Naive thymus-derived CD4-positive, alpha-beta T cell (primary cell): Measurements from ENCODE around the gene TCEAL4. TPM values are rescaled to one million over a fixed set of nuclear protein-coding genes. Genes with fewer than 3 reads are reported as not detected.

ENCODE experiments used
- ATAC-seq: fragments of 150-1000 bp; cut with Tn5 transposase; 2 replicates; pipeline ENCODE4 v1.10.0; 2021; ENCODE audit warnings: mild to moderate bottlenecking, moderate library complexity
- CTCF ChIA-PET: fragments of 350-600 bp; sonication (Branson Sonifier 250); formaldehyde crosslinking; loops from one replicate; lab custom pipeline; 2021; ENCODE audit warnings: antibody characterized with exemption; lab: Charles Lee
- POLR2A ChIA-PET: fragments of 350-600 bp; sonication (Branson Sonifier 250); formaldehyde crosslinking; loops from one replicate; lab custom pipeline; 2021; ENCODE audit warnings: antibody characterized with exemption, inconsistent platforms; lab: Charles Lee
- DNase-seq, 9 donors: peaks; one replicate each; pipeline versions ENCODE4 v3.0.0 to v3.0.0-alpha.2; 2020 to 2022; ENCODE audit warnings: mixed read lengths in 1 of 9
- H3K27ac ChIP-seq: one replicate; pipeline ENCODE4 v1.7.0; 2013; ENCODE audit warnings: mild to moderate bottlenecking, low read depth, low read length, moderate library complexity
- H3K27me3 ChIP-seq, 2 donors: one replicate each; pipeline ENCODE4 v1.7.0; 2013; ENCODE audit warnings: low read length in 2 of 2, mild to moderate bottlenecking in 2 of 2, moderate library complexity in 2 of 2; ENCODE audit not compliant: control insufficient read depth in 2 of 2, insufficient read depth in 2 of 2
- H3K36me3 ChIP-seq, 3 experiments: 1 replicate in 2 of 3; 2 replicates in 1 of 3; pipeline ENCODE4 v1.7.0; 2013; ENCODE audit warnings: low read length in 3 of 3, mild to moderate bottlenecking in 3 of 3, moderate library complexity in 1 of 3; ENCODE audit not compliant: insufficient read depth in 3 of 3, control insufficient read depth in 2 of 3
- H3K4me1 ChIP-seq, 2 donors: one replicate each; pipeline ENCODE4 v1.7.0; 2013; ENCODE audit warnings: low read length in 2 of 2, mild to moderate bottlenecking in 2 of 2, moderate library complexity in 1 of 2; ENCODE audit not compliant: control insufficient read depth in 2 of 2, insufficient read depth in 2 of 2
- H3K4me3 ChIP-seq: 2 replicates; pipeline ENCODE4 v1.7.0; 2013; ENCODE audit warnings: mild to moderate bottlenecking, low read length
- H3K9me3 ChIP-seq, 3 experiments: 1 replicate in 2 of 3; 2 replicates in 1 of 3; pipeline ENCODE4 v1.7.0; 2013; ENCODE audit warnings: low read length in 3 of 3; ENCODE audit not compliant: control insufficient read depth in 2 of 3
- H3K27ac Mint-ChIP-seq, 9 donors: one replicate each; pipeline ENCODE4 v1.8.0; 2020 to 2022; ENCODE audit warnings: mixed read lengths in 9 of 9, mild to moderate bottlenecking in 8 of 9, moderate library complexity in 5 of 9, inconsistent platforms in 2 of 9
- H3K27me3 Mint-ChIP-seq, 5 donors: one replicate each; pipeline ENCODE4 v1.8.0; 2021 to 2022; ENCODE audit warnings: mixed read lengths in 5 of 5, mild to moderate bottlenecking in 1 of 5
- H3K36me3 Mint-ChIP-seq, 5 donors: one replicate each; pipeline ENCODE4 v1.8.0; 2020 to 2022; ENCODE audit warnings: mixed read lengths in 5 of 5, mild to moderate bottlenecking in 3 of 5, inconsistent platforms in 1 of 5
- H3K4me1 Mint-ChIP-seq, 7 donors: one replicate each; pipeline ENCODE4 v1.8.0; 2020 to 2022; ENCODE audit warnings: mixed read lengths in 7 of 7, mild to moderate bottlenecking in 3 of 7, inconsistent platforms in 1 of 7
- H3K4me3 Mint-ChIP-seq, 10 donors: one replicate each; pipeline ENCODE4 v1.8.0; 2020 to 2022; ENCODE audit warnings: mild to moderate bottlenecking in 10 of 10, mixed read lengths in 10 of 10, moderate library complexity in 6 of 10, inconsistent platforms in 2 of 10
- H3K9me3 Mint-ChIP-seq, 11 donors: one replicate each; pipeline ENCODE4 v1.8.0; 2020 to 2022; ENCODE audit warnings: mixed read lengths in 11 of 11, mild to moderate bottlenecking in 4 of 11, inconsistent platforms in 1 of 11, moderate library complexity in 1 of 11
- intact Hi-C, 2 donors: fragments of 100-400 bp; cut with micrococcal nuclease; formaldehyde crosslinking; loops; one replicate each; pipeline ENCODE4 v1.15.1; 2023
- polyA plus RNA-seq, 2 donors: library from polyadenylated mRNA; unstranded; fragments of 300-500 nt; fragmentation: Illumina TruSeq; gene quantifications; one replicate each; pipeline ENCODE4 v1.2.3, GENCODE V29; 2021
- total RNA-seq, 6 experiments: library from RNA in 5 of 6; stranded (reverse) in 5 of 6; gene quantifications; 1 replicate in 5 of 6; 2 replicates in 1 of 6; pipeline ENCODE4 v1.2.3 and lab custom pipeline; 2021 to 2026

Gene TCEAL4
- total and polyA plus RNA-seq, 7 experiments from 2014 or later, result 1.8 to 15.1 (median 9.3) TPM

DNA sequence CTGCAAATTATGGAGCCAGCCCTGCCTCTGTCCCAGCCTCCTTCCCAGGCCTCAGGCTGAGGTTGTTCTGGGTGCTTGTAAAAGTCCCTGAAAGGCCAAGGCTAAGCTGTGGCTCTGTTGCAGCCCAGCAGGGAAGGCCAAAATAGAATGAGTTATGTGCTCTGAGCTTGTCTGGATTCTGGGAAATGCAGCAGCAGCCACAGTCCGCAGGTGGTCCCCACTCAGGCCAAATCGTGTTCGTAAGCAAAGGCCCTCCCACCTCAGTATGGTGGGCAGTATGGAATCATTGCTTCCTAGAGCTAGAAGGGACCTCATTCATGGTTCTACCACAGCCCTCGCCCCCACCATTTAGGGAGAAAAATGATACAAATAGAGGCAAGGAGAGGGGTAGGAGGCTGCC is 38.8 kb downstream of the TCEAL4 start:
- intact Hi-C loops, result loop anchor here in 1 of 2 donors (10.0 kb wide), 1 partner anchor 89 kb away; no protein-coding TSS in a partner anchor
- DNase-seq, result no peak
- no peaks in the 10 kb centered on the region for H3K27me3 Mint-ChIP-seq
- Histone ChIP-seq H3K27ac (no peak overlapping the region), H3K9me3 (no peaks in the 10 kb centered on the region), H3K27me3 (no peaks in the 10 kb centered on the region), H3K4me3 (no peak overlapping the region), H3K36me3 (no peaks in the 10 kb centered on the region), H3K4me1 (no peaks in the 10 kb centered on the region)
- CTCF ChIA-PET, result no interaction called here
- no peak overlapping the region for H3K4me3 Mint-ChIP-seq
- H3K9me3 Mint-ChIP-seq, result no peaks in the 10 kb centered on the region
- peaks cover 4 to 11% (median 6%) of the 10 kb centered on the region in 7 donors for H3K4me1 Mint-ChIP-seq
- no peak overlapping the region for H3K27ac Mint-ChIP-seq
- POLR2A ChIA-PET, result no interaction called here
- no peaks in the 10 kb centered on the region for H3K36me3 Mint-ChIP-seq
- no peak for ATAC-seq

- no peaks in the 10 kb centered on the region for H3K27me3 ChIP-seq
- no peak overlapping the region for H3K27ac ChIP-seq
- intact Hi-C loops, result loop anchor here in 1 of 2 donors (5.0 to 10.0 kb wide), 2 partner anchors 92 to 290 kb away; no protein-coding TSS in a partner anchor
- CTCF ChIA-PET, result no interaction called here
- peak overlapping the region in 3 of 9 donors; percentile 22 to 33 (median 28) for H3K27ac Mint-ChIP-seq
- POLR2A ChIA-PET, result no interaction called here
- no peaks in the 10 kb centered on the region for H3K4me1 ChIP-seq
- no peak for ATAC-seq
- no peak for DNase-seq
- peaks cover 7 to 19% (median 14%) of the 10 kb centered on the region in 7 donors for H3K4me1 Mint-ChIP-seq
- peaks cover 0 to 2% (median 0%) of the 10 kb centered on the region in 5 donors for H3K36me3 Mint-ChIP-seq
- H3K27me3 Mint-ChIP-seq, result no peaks in the 10 kb centered on the region
- H3K4me3 Mint-ChIP-seq, result no peak overlapping the region
- no peaks in the 10 kb centered on the region for H3K9me3 ChIP-seq
- H3K36me3 ChIP-seq, result no peaks in the 10 kb centered on the region
- H3K9me3 Mint-ChIP-seq, result no peaks in the 10 kb centered on the region
- H3K4me3 ChIP-seq, result no peak overlapping the region
Observed at GRCh38 chrX:103626855-103627254, 41.5 kb downstream of the TCEAL4 start.

GRCh38 chrX:103628386-103629317 is 43.3 kb downstream of the TCEAL4 start, which contains the start of gene TCEAL1:
TCEAL1 (plus strand) TSS chrX:103628975; CDS start chrX:103629917, 942 bp downstream.
- peak within 1 kb of the TSS; percentile 71 for H3K4me3 ChIP-seq
- Mint-ChIP-seq H3K36me3 (peaks cover 0 to 2% (median 0%) of the 10 kb centered on the region in 5 donors), H3K27ac (peak within 1 kb of the TSS; percentile 17 to 91 (median 81)), H3K9me3 (no peaks in the 10 kb centered on the region), H3K4me3 (peak within 1 kb of the TSS; percentile 80 to 93 (median 89)), H3K27me3 (no peaks in the 10 kb centered on the region), H3K4me1 (peaks cover 7 to 19% (median 14%) of the 10 kb centered on the region in 7 donors)
- CTCF ChIA-PET, result no interaction called here
- H3K27ac ChIP-seq, result peak within 1 kb of the TSS; percentile 75
- H3K9me3 ChIP-seq, result no peaks in the 10 kb centered on the region
- POLR2A ChIA-PET, result no interaction called here
- DNase-seq (peak in 7 of 9 donors; percentile 16 to 33 (median 25)), ATAC-seq (peak; percentile 80)
- no peaks in the 10 kb centered on the region for H3K27me3 ChIP-seq
- no peaks in the 10 kb centered on the region for H3K36me3 ChIP-seq
- H3K4me1 ChIP-seq, result no peaks in the 10 kb centered on the region
- intact Hi-C loops, result loop anchor here (1.0 to 10.0 kb wide), 7 partner anchors 22 to 289 kb away; partner anchors contain the start of genes MORF4L2 (in 2 of the 2) and TCEAL3 (in 1 of the 2)

- intact Hi-C loops, result loop anchor here (2.0 to 10.0 kb wide), 6 partner anchors 23 to 288 kb away; partner anchors contain the start of genes MORF4L2 (in 1 of the 2) and TCEAL3 (in 1 of the 2)
- peak; percentile 60 for ATAC-seq
- Histone ChIP-seq H3K4me1 (no peaks in the 10 kb centered on the region), H3K27me3 (no peaks in the 10 kb centered on the region), H3K27ac (peak overlapping the region; percentile 75), H3K4me3 (peak overlapping the region; percentile 71), H3K9me3 (no peaks in the 10 kb centered on the region), H3K36me3 (no peaks in the 10 kb centered on the region)
- peak in 7 of 9 donors; percentile 3 to 25 (median 11) for DNase-seq
- H3K27me3 Mint-ChIP-seq, result no peaks in the 10 kb centered on the region
- H3K9me3 Mint-ChIP-seq, result no peaks in the 10 kb centered on the region
- H3K4me3 Mint-ChIP-seq, result peak overlapping the region; percentile 80 to 93 (median 89)
- peaks cover 0 to 2% (median 0%) of the 10 kb centered on the region in 5 donors for H3K36me3 Mint-ChIP-seq
- CTCF ChIA-PET, result no interaction called here
- POLR2A ChIA-PET, result interaction anchor here (1.2 kb wide), 1 partner anchor 19 kb away, joined by 3 read pairs; no protein-coding TSS in a partner anchor
- peak overlapping the region; percentile 17 to 91 (median 81) for H3K27ac Mint-ChIP-seq
- peaks cover 7 to 19% (median 14%) of the 10 kb centered on the region in 7 donors for H3K4me1 Mint-ChIP-seq
Observed at GRCh38 chrX:103629318-103630170, 44.2 kb downstream of the TCEAL4 start.

DNA sequence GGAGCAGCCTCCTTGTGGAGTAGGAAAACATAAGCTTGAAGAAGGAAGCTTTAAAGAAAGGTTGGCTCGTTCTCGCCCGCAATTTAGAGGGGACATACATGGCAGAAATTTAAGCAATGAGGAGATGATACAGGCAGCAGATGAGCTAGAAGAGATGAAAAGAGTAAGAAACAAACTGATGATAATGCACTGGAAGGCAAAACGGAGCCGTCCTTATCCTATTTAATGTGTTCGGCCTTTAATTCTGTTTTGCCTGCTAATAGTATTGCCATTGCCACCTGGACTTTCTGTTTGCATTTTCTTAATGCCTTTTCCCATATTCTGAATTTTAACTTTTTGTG is 44.8 kb downstream of the TCEAL4 start:
- Histone ChIP-seq H3K9me3 (no peaks in the 10 kb centered on the region), H3K27ac (peak overlapping the region; percentile 75), H3K36me3 (no peaks in the 10 kb centered on the region), H3K4me1 (no peaks in the 10 kb centered on the region), H3K4me3 (peak overlapping the region; percentile 71), H3K27me3 (no peaks in the 10 kb centered on the region)
- Mint-ChIP-seq H3K36me3 (peaks cover 0 to 2% (median 0%) of the 10 kb centered on the region in 5 donors), H3K27ac (peak overlapping the region in 6 of 9 donors; percentile 33 to 91 (median 70)), H3K27me3 (no peaks in the 10 kb centered on the region), H3K4me1 (peaks cover 7 to 19% (median 14%) of the 10 kb centered on the region in 7 donors), H3K9me3 (no peaks in the 10 kb centered on the region), H3K4me3 (peak overlapping the region; percentile 80 to 93 (median 89))
- DNase-seq, result no peak
- ATAC-seq, result no peak
- POLR2A ChIA-PET, result interaction anchor here (1.2 kb wide), 1 partner anchor 20 kb away, joined by 3 read pairs; no protein-coding TSS in a partner anchor
- CTCF ChIA-PET, result no interaction called here
- intact Hi-C loops, result no loop called here

DNA sequence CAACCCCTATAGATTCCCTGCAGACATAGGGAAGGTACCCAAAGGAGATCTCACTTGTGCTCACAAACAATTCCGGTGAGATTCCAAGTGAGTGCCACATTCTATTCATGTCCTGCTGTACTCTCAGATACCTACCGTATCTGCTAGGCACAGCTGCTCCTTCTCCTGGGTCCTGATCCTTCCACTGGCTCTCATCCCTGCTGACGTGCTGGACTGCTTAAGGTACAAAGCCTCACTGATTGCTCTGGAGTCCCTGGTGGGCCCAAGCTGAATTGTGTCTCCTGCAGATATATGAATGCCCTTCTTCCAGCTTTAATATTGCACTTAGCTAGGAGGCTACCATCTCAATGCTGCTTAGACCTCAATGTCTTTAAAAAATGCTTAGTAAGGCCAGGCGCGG is 45.8 kb downstream of the TCEAL4 start:
- ATAC-seq (no peak), DNase-seq (no peak)
- intact Hi-C loops, result no loop called here
- Mint-ChIP-seq H3K36me3 (peaks cover 0 to 2% (median 0%) of the 10 kb centered on the region in 5 donors), H3K4me1 (peaks cover 7 to 19% (median 14%) of the 10 kb centered on the region in 7 donors), H3K9me3 (no peaks in the 10 kb centered on the region), H3K4me3 (peak overlapping the region in 1 of 10 donors; percentile 47), H3K27ac (no peak overlapping the region), H3K27me3 (no peaks in the 10 kb centered on the region)
- Histone ChIP-seq H3K27ac (no peak overlapping the region), H3K9me3 (no peaks in the 10 kb centered on the region), H3K36me3 (no peaks in the 10 kb centered on the region), H3K27me3 (no peaks in the 10 kb centered on the region), H3K4me1 (no peaks in the 10 kb centered on the region), H3K4me3 (no peak overlapping the region)
- CTCF ChIA-PET, result no interaction called here
- POLR2A ChIA-PET, result no interaction called here
